ENCODE measurements around the gene USP14.

DNA sequence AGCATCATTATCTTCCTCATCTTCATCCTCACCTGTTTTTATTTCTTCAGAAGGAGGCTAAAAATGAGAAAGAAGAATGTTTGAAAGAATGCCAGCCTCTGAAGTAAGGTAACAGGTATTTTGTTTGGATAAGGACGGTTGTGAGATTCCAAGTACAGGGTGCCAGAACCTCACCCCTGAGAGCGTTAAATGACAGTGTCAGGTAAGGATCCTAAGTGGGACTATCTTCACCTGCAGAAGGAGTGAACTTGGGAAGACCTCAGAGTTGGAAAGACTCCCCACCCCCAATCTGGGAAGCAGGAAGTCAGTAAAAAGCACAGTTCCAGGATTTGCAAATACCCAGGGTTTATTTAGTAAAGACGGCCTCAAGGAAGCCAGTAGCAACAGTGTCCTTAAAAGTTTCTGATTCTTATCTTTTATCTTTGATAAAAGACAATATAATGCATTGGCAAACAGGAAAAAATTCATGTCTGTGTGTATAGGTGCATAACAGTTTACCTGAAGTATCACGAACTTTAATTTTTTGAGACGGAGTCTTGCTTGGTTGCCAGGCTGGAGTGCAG is 57.2 kb downstream of the USP14 start:
- TF ChIP-seq, protein P1, sequence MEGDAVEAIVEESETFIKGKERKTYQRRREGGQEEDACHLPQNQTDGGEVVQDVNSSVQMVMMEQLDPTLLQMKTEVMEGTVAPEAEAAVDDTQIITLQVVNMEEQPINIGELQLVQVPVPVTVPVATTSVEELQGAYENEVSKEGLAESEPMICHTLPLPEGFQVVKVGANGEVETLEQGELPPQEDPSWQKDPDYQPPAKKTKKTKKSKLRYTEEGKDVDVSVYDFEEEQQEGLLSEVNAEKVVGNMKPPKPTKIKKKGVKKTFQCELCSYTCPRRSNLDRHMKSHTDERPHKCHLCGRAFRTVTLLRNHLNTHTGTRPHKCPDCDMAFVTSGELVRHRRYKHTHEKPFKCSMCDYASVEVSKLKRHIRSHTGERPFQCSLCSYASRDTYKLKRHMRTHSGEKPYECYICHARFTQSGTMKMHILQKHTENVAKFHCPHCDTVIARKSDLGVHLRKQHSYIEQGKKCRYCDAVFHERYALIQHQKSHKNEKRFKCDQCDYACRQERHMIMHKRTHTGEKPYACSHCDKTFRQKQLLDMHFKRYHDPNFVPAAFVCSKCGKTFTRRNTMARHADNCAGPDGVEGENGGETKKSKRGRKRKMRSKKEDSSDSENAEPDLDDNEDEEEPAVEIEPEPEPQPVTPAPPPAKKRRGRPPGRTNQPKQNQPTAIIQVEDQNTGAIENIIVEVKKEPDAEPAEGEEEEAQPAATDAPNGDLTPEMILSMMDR (IDR thresholded peaks at IDR 0.05), result no peak
- TF ChIP-seq POLR2AphosphoS5 (IDR thresholded peaks at IDR 0.05), result no peak
